A549 (cell line): ENCODE data around the gene KCNK16. TPM values are rescaled to one million over a fixed set of nuclear protein-coding genes. Genes with fewer than 3 reads are reported as not detected.

Experiments
- ATAC-seq, 2 experiments: fragments of 200-7000 bp in 1 of 2; fragments of >200 bp in 1 of 2; cut with Nextera tagmentation in 1 of 2; cut with Tn5 transposase in 1 of 2; 3 replicates each; pipeline versions ENCODE4 v1.8.0 to v1.9.1; 2018 to 2020; ENCODE audit warnings: mild to moderate bottlenecking in 1 of 2, moderate library complexity in 1 of 2
- CTCF ChIA-PET: fragments of 300-600 bp; sonication (Branson Sonifier 250); formaldehyde crosslinking; extraction: SDS; loops from one replicate; lab custom pipeline; 2021; ENCODE audit warnings: antibody characterized with exemption, inconsistent platforms; lab: Yijun Ruan, JAX
- POLR2A ChIA-PET: fragments of 350-600 bp; formaldehyde crosslinking; extraction: SDS; loops from one replicate; lab custom pipeline; 2021; ENCODE audit warnings: antibody characterized with exemption, inconsistent platforms; lab: Yijun Ruan, JAX
- DNase-seq, 2 experiments: peaks; one replicate each; pipeline versions ENCODE4 v3.0.0 to v3.0.0-alpha.2; 2011 to 2016; ENCODE audit warnings: low read depth in 1 of 2, low spot score in 1 of 2
- FAIRE-seq: peaks from 2 replicates; lab custom pipeline; 2011; peaks lifted over from hg19 to GRCh38; lab: Jason Lieb, UNC
- H3K27ac ChIP-seq, 2 experiments: fragments of >200 bp; sonication (Bioruptor Twin); formaldehyde crosslinking; 3 replicates each; pipeline ENCODE4 v1.5.1; 2016 to 2017
- H3K4me1 ChIP-seq: fragments of >200 bp; sonication (Bioruptor Twin); formaldehyde crosslinking; 3 replicates; pipeline ENCODE4 v1.6.1; 2016
- H3K4me2 ChIP-seq: fragments of >200 bp; sonication (Bioruptor Twin); formaldehyde crosslinking; 3 replicates; pipeline ENCODE4 v1.6.1; 2016
- H3K4me3 ChIP-seq: fragments of >200 bp; sonication (Bioruptor Twin); formaldehyde crosslinking; 3 replicates; pipeline ENCODE4 v1.5.1; 2016
- H3K9me3 ChIP-seq: fragments of >200 bp; sonication (Bioruptor Twin); formaldehyde crosslinking; 3 replicates; pipeline ENCODE4 v1.6.1; 2016
- BCL3 ChIP-seq: fragments of >200 bp; sonication (Bioruptor Twin); formaldehyde crosslinking; IDR thresholded peaks from 3 replicates; pipeline ENCODE4 v1.6.1; 2016
- CHD2 ChIP-seq: fragments of 150-350 bp; IDR thresholded peaks from 2 replicates; pipeline ENCODE4 v1.6.1; 2014; ENCODE audit warnings: low read length; ENCODE audit not compliant: partially characterized antibody
- CTCF ChIP-seq: fragments of >200 bp; sonication (Bioruptor Twin); formaldehyde crosslinking; IDR thresholded peaks from 3 replicates; pipeline ENCODE4 v1.5.1; 2016
- EHMT2 ChIP-seq: fragments of 200-600 bp; sonication (generic); IDR thresholded peaks from 2 replicates; pipeline ENCODE4 v1.6.1; 2016; ENCODE audit warnings: antibody characterized with exemption, low read depth, mild to moderate bottlenecking, moderate library complexity
- FOXS1 ChIP-seq: fragments of 250-450 bp; sonication (Bioruptor Pico); IDR thresholded peaks from 2 replicates; pipeline ENCODE4 v1.5.0; 2020; ENCODE audit warnings: mild to moderate bottlenecking, moderate library complexity
- HES2 ChIP-seq: fragments of >200 bp; sonication (Bioruptor Twin); formaldehyde crosslinking; IDR thresholded peaks from 2 replicates; pipeline ENCODE4 v1.6.1; 2016
- HMGXB4 ChIP-seq: fragments of 250-450 bp; sonication (Bioruptor Pico); IDR thresholded peaks from 2 replicates; pipeline ENCODE4 v1.5.0; 2021; ENCODE audit warnings: mild to moderate bottlenecking, moderate library complexity, borderline replicate concordance
- HOXA7 ChIP-seq: fragments of 250-450 bp; sonication (Bioruptor Pico); IDR thresholded peaks from 2 replicates; pipeline ENCODE4 v1.5.0; 2020; ENCODE audit warnings: mild to moderate bottlenecking, moderate library complexity
- HOXB13 ChIP-seq: fragments of 250-450 bp; sonication (Bioruptor Pico); IDR thresholded peaks from 2 replicates; pipeline ENCODE4 v1.5.0; 2020; ENCODE audit warnings: low read depth, mild to moderate bottlenecking, moderate library complexity
- JUN ChIP-seq, 2 experiments: fragments of >200 bp; sonication (Bioruptor Twin); formaldehyde crosslinking; IDR thresholded peaks; 2 replicates in 1 of 2; 3 replicates in 1 of 2; pipeline ENCODE4 v1.6.1; 2016 to 2017
- MAFK ChIP-seq: fragments of 450-650 bp; IDR thresholded peaks from 2 replicates; pipeline ENCODE4 v1.6.1; 2014; ENCODE audit not compliant: partially characterized antibody
- NFE2L2 ChIP-seq: fragments of 150-350 bp; conservative IDR thresholded peaks from 2 replicates; pipeline ENCODE4 v1.6.1; 2014; ENCODE audit warnings: low read length
- NPAS2 ChIP-seq: fragments of 250-450 bp; sonication (Bioruptor Pico); IDR thresholded peaks from 2 replicates; pipeline ENCODE4 v1.8.0; 2022; ENCODE audit warnings: mild to moderate bottlenecking, moderate library complexity, borderline replicate concordance
- NR3C1 ChIP-seq: fragments of >200 bp; sonication (Bioruptor Twin); formaldehyde crosslinking; IDR thresholded peaks from 3 replicates; pipeline ENCODE4 v1.6.1; 2017
- POLR2A ChIP-seq: IDR thresholded peaks from 2 replicates; pipeline ENCODE4 v1.6.1; 2012; ENCODE audit warnings: mild to moderate bottlenecking, low read length
- POLR2AphosphoS2 ChIP-seq: conservative IDR thresholded peaks from 2 replicates; pipeline ENCODE4 v1.6.1; 2012; ENCODE audit warnings: low read length, improper control_type of control experiment, inconsistent platforms
- RFX5 ChIP-seq: fragments of 450-650 bp; IDR thresholded peaks from 2 replicates; pipeline ENCODE4 v1.7.1; 2014; ENCODE audit warnings: antibody characterized with exemption, mild to moderate bottlenecking, moderate library complexity
- RNF2 ChIP-seq: fragments of 200-600 bp; sonication (generic); IDR thresholded peaks from 2 replicates; pipeline ENCODE4 v1.6.1; 2016; ENCODE audit warnings: low read depth, mild to moderate bottlenecking, antibody characterized with exemption, moderate library complexity, borderline replicate concordance
- SMC3 ChIP-seq: fragments of >200 bp; sonication (Bioruptor Twin); formaldehyde crosslinking; IDR thresholded peaks from 3 replicates; pipeline ENCODE4 v1.6.1; 2018; ENCODE audit warnings: inconsistent platforms
- TFCP2L1 ChIP-seq: fragments of 250-450 bp; sonication (Bioruptor Pico); IDR thresholded peaks from 2 replicates; pipeline ENCODE4 v1.5.0; 2021; ENCODE audit warnings: mild to moderate bottlenecking
- TP53 ChIP-seq: fragments of 250-450 bp; sonication (Bioruptor Pico); IDR thresholded peaks from 2 replicates; pipeline ENCODE4 v1.5.0; 2021; ENCODE audit warnings: mild to moderate bottlenecking, moderate library complexity
- USF2 ChIP-seq: fragments of 450-650 bp; IDR thresholded peaks from 2 replicates; pipeline ENCODE4 v1.6.1; 2014; ENCODE audit warnings: antibody characterized with exemption
- ZC3H11A ChIP-seq: fragments of 450-650 bp; IDR thresholded peaks from 2 replicates; pipeline ENCODE4 v1.6.1; 2014; ENCODE audit warnings: antibody characterized with exemption, mild to moderate bottlenecking
- ZSCAN20 ChIP-seq: fragments of 250-450 bp; sonication (Bioruptor Pico); IDR thresholded peaks from 2 replicates; pipeline ENCODE4 v1.8.0; 2022; ENCODE audit warnings: mild to moderate bottlenecking, moderate library complexity
- WGBS: methylation state at CpG from one replicate; pipeline ENCODE4 v1.1.6; 2017; ENCODE audit errors: missing lambda C conversion rate; 5-methylcytosine and 5-hydroxymethylcytosine counted together
- polyA plus RNA-seq, 4 experiments: library from polyadenylated mRNA; depleted of rRNA in 3 of 4; stranded (reverse); fragments of >200 nt; fragmentation: RNase III in 1 of 4; extraction: RNeasy Plus Mini Kit Qiagen cat#74134 plus additional on column Dnase treatment in 1 of 4; gene quantifications; 2 replicates in 3 of 4; 3 replicates in 1 of 4; pipeline ENCODE4 v1.2.3, GENCODE V29; 2011 to 2017

Gene KCNK16
- polyA plus RNA-seq, 2 of the 4 experiments (the other 2 are of a cell fraction): not detected

- TF ChIP-seq HMGXB4 (CRISPR knock-in tag): no peak
- no peak for TF ChIP-seq RFX5
- TF ChIP-seq NFE2L2: no peak
- no peak for TF ChIP-seq RNF2
- TF ChIP-seq FOXS1: no peak
- no peak for TF ChIP-seq NR3C1
- no peak for TF ChIP-seq USF2
- TF ChIP-seq JUN (IDR thresholded peaks at IDR 0.05): no peak
- TF ChIP-seq HOXA7 (CRISPR knock-in tag): no peak
- no peak for TF ChIP-seq POLR2AphosphoS2
- TF ChIP-seq HES2: no peak
- TF ChIP-seq CTCF: no peak
- no peak for TF ChIP-seq TP53 (CRISPR knock-in tag)
- no peak for TF ChIP-seq POLR2A
- FAIRE-seq: no peak
- no peaks in the 10 kb centered on the region for H3K4me1 ChIP-seq
- ChIA-PET CTCF (interaction anchor here (0.9 kb wide), 1 partner anchor 10 kb away, joined by 3 read pairs; no protein-coding TSS in a partner anchor), POLR2A (no interaction called here)
- no peak for DNase-seq
- no peak for ATAC-seq
- no peak overlapping the region for H3K4me3 ChIP-seq
- no peaks in the 10 kb centered on the region for H3K9me3 ChIP-seq
- no peak overlapping the region for H3K4me2 ChIP-seq
- 87% methylated on average over 6 of the region's 6 CpGs for WGBS
- no peak overlapping the region for H3K27ac ChIP-seq
Observed at GRCh38 chr6:39292637-39293036, 29.9 kb downstream of the KCNK16 start.

GRCh38 chr6:39289490-39289889 is 33.0 kb downstream of the KCNK16 start:
- WGBS: 38% methylated on average over 2 of the region's 2 CpGs
- H3K9me3 ChIP-seq: no peaks in the 10 kb centered on the region
- DNase-seq: no peak
- no peak for TF ChIP-seq POLR2A
- TF ChIP-seq RNF2: no peak
- no peak for TF ChIP-seq HMGXB4 (CRISPR knock-in tag)
- TF ChIP-seq NR3C1: no peak
- no peak for TF ChIP-seq TFCP2L1
- no peak for TF ChIP-seq ZC3H11A
- ATAC-seq: no peak
- H3K4me2 ChIP-seq: no peak overlapping the region
- no peak overlapping the region for H3K4me3 ChIP-seq
- POLR2A ChIA-PET: no interaction called here
- CTCF ChIA-PET: no interaction called here
- no peak overlapping the region for H3K27ac ChIP-seq
- FAIRE-seq: no peak
- H3K4me1 ChIP-seq: no peaks in the 10 kb centered on the region

GRCh38 chr6:39287601-39288000 is 34.9 kb downstream of the KCNK16 start:
- H3K9me3 ChIP-seq: no peaks in the 10 kb centered on the region
- ChIA-PET CTCF (interaction anchor here (0.9 to 1.3 kb wide), 2 partner anchors 31 to 121 kb away, joined by 3 to 5 read pairs; no protein-coding TSS in a partner anchor), POLR2A (no interaction called here)
- no peak for FAIRE-seq
- 61% methylated on average over 3 of the region's 3 CpGs for WGBS
- no peaks in the 10 kb centered on the region for H3K4me1 ChIP-seq
- no peak for DNase-seq
- H3K27ac ChIP-seq: no peak overlapping the region
- TF ChIP-seq RFX5 (no peak), ZSCAN20 (CRISPR knock-in tag) (no peak), BCL3 (no peak), HOXA7 (CRISPR knock-in tag) (no peak), MAFK (no peak), CHD2 (no peak), EHMT2 (no peak), ZC3H11A (no peak), NPAS2 (CRISPR knock-in tag) (no peak), HOXB13 (CRISPR knock-in tag) (no peak), SMC3 (no peak), CTCF (no peak)
- H3K4me3 ChIP-seq: no peak overlapping the region
- no peak for ATAC-seq
- H3K4me2 ChIP-seq: no peak overlapping the region
